Measurements from ENCODE around the gene SPRYD3. TPM values are rescaled to one million over a fixed set of nuclear protein-coding genes. Genes with fewer than 3 reads are reported as not detected.

The SPRYD3 gene
- total RNA-seq (15.2 TPM), polyA plus RNA-seq (ENCODE audit: insufficient read depth in 1 of 8, insufficient read length in 8 of 8, low replicate concordance in 1 of 8) (10 to 100 TPM; 18.2 to 23.6 (median 20.5) TPM)
- long read RNA-seq, donor 1, partial matches to known transcripts: 0 of 1 reads
- long read RNA-seq, donor 1, other reads (novel, unspliced or antisense): 0 of 1 reads
- long read RNA-seq, donor 2, partial matches to known transcripts: 0 of 1 reads
- long read RNA-seq, donor 2, other reads (novel, unspliced or antisense): 0 of 1 reads
- long read RNA-seq, donor 3, transcript SPRYD3-201 (11 exons, 2,932 nt): major isoform, 12 of 12 reads
- long read RNA-seq, donor 3, partial matches to known transcripts: 0 of 12 reads
- long read RNA-seq, donor 3, other reads (novel, unspliced or antisense): 0 of 12 reads
- long read RNA-seq, donor 4, partial matches to known transcripts: 0 of 1 reads
- long read RNA-seq, donor 4, other reads (novel, unspliced or antisense): 0 of 1 reads
- long read RNA-seq, donor 5, transcript SPRYD3-201 (11 exons, 2,932 nt): major isoform, 14 of 14 reads
- long read RNA-seq, donor 5, partial matches to known transcripts: 0 of 14 reads
- long read RNA-seq, donor 5, other reads (novel, unspliced or antisense): 0 of 14 reads
- long read RNA-seq, donor 6, transcript SPRYD3-201 (11 exons, 2,932 nt): major isoform, 13 of 13 reads
- long read RNA-seq, donor 6, partial matches to known transcripts: 0 of 13 reads
- long read RNA-seq, donor 6, other reads (novel, unspliced or antisense): 0 of 13 reads
- long read RNA-seq, donor 7, transcript SPRYD3-201 (11 exons, 2,932 nt): major isoform, 7 of 7 reads
- long read RNA-seq, donor 7, partial matches to known transcripts: 0 of 7 reads
- long read RNA-seq, donor 7, other reads (novel, unspliced or antisense): 0 of 7 reads
- long read RNA-seq, donor 8, partial matches to known transcripts: 0 of 2 reads
- long read RNA-seq, donor 8, other reads (novel, unspliced or antisense): 0 of 2 reads
- long read RNA-seq, donor 9, transcript SPRYD3-201 (11 exons, 2,932 nt): major isoform, 7 of 165 reads
- long read RNA-seq, donor 9, partial matches to known transcripts: 158 of 165 reads
- long read RNA-seq, donor 9, other reads (novel, unspliced or antisense): 0 of 165 reads
- long read RNA-seq, donor 10, transcript SPRYD3-201 (11 exons, 2,932 nt): major isoform, 5 of 5 reads
- long read RNA-seq, donor 10, partial matches to known transcripts: 0 of 5 reads
- long read RNA-seq, donor 10, other reads (novel, unspliced or antisense): 0 of 5 reads
- long read RNA-seq, donor 11, partial matches to known transcripts: 0 of 3 reads
- long read RNA-seq, donor 11, other reads (novel, unspliced or antisense): 0 of 3 reads

GRCh38 chr12:53079226-53080117, at the start of gene SPRYD3:
Gene SPRYD3, minus strand, starts transcription at chr12:53079390. Its CDS starts 57 bp downstream, at chr12:53079333.
- WGBS (ENCODE audit: insufficient coverage): under 1% methylated on average over 65 of the region's 67 CpGs
- Histone ChIP-seq H3K27me3 (ENCODE audit: control insufficient read depth, insufficient read depth, low read length) (no peaks in the 10 kb centered on the region), H3K4me3 (ENCODE audit: low read length) (peak within 1 kb of the TSS; percentile 67), H3K27ac (ENCODE audit: low read length) (peak within 1 kb of the TSS; percentile 94), H3K36me3 (ENCODE audit: control insufficient read depth, insufficient read depth, low read length) (peaks cover 29% of the 10 kb centered on the region), H3K9me3 (replicated peaks; ENCODE audit: control insufficient read depth, low read depth, low read length) (peaks cover 2% of the 10 kb centered on the region), H3K4me1 (ENCODE audit: control insufficient read depth, insufficient read depth, low read length) (peaks cover 27% of the 10 kb centered on the region)
- DNase-seq: peak; percentile 99

DNA sequence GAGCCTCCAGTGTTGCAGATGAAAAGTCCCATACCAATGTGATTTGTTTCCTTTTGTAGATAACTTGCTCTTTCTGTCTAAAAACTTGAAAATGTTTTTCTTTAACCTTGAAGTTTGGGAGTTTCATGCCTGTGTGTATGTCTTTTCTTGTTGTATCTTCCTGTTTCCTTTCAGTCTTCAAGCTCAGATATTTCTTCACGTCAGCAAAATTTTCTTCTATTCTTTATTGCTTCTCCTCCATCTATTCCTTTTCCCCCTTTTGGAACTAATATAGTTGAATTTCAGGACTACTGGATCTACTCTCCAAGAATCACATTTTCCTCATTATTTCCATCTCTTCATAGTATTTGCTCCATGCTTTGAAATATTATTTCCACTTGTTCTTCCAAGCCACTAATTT, 48.0 kb upstream of the SPRYD3 start:
- H3K27ac ChIP-seq (ENCODE audit: low read length): no peak overlapping the region
- DNase-seq: no peak
- H3K36me3 ChIP-seq (ENCODE audit: control insufficient read depth, insufficient read depth, low read length): no peaks in the 10 kb centered on the region
- H3K4me3 ChIP-seq (ENCODE audit: low read length): no peak overlapping the region
- H3K4me1 ChIP-seq (ENCODE audit: control insufficient read depth, insufficient read depth, low read length): peaks cover 12% of the 10 kb centered on the region
- no CpG with 5 or more reads among the region's 1 CpG for WGBS (ENCODE audit: insufficient coverage)
- no peaks in the 10 kb centered on the region for H3K9me3 ChIP-seq (replicated peaks; ENCODE audit: control insufficient read depth, low read depth, low read length)
- no peaks in the 10 kb centered on the region for H3K27me3 ChIP-seq (ENCODE audit: control insufficient read depth, insufficient read depth, low read length)

DNA sequence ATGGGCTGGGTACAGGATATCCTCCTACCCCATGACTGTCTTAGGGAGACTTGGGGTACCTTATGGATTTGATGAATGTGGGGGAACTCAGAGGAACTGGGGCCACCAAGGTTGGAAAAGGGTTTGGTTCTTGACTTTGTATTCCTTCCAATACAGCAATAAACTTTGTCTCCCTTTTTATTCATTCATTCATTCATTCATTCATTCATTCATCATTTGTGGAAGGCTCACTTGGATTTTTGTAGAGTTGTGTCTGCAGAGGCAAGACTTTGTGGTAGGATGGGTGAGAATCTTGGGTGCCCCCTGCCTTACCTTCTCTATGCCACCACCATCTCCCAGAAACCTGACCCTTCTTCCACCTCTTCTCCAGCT, 45.1 kb upstream of the SPRYD3 start:
- no peaks in the 10 kb centered on the region for H3K27me3 ChIP-seq (ENCODE audit: control insufficient read depth, insufficient read depth, low read length)
- H3K36me3 ChIP-seq (ENCODE audit: control insufficient read depth, insufficient read depth, low read length): no peaks in the 10 kb centered on the region
- no peaks in the 10 kb centered on the region for H3K4me1 ChIP-seq (ENCODE audit: control insufficient read depth, insufficient read depth, low read length)
- H3K4me3 ChIP-seq (ENCODE audit: low read length): no peak overlapping the region
- H3K9me3 ChIP-seq (replicated peaks; ENCODE audit: control insufficient read depth, low read depth, low read length): no peaks in the 10 kb centered on the region
- H3K27ac ChIP-seq (ENCODE audit: low read length): no peak overlapping the region
- DNase-seq: no peak

- no peak overlapping the region for H3K27ac ChIP-seq (ENCODE audit: low read length)
- no peaks in the 10 kb centered on the region for H3K9me3 ChIP-seq (replicated peaks; ENCODE audit: control insufficient read depth, low read depth, low read length)
- H3K27me3 ChIP-seq (ENCODE audit: control insufficient read depth, insufficient read depth, low read length): no peaks in the 10 kb centered on the region
- no peaks in the 10 kb centered on the region for H3K4me1 ChIP-seq (ENCODE audit: control insufficient read depth, insufficient read depth, low read length)
- WGBS (ENCODE audit: insufficient coverage): 85% methylated on average over 15 of the region's 16 CpGs
- H3K4me3 ChIP-seq (ENCODE audit: low read length): no peak overlapping the region
- DNase-seq: no peak
- no peaks in the 10 kb centered on the region for H3K36me3 ChIP-seq (ENCODE audit: control insufficient read depth, insufficient read depth, low read length)
Observed at GRCh38 chr12:53123578-53124351, 44.6 kb upstream of the SPRYD3 start.

DNA sequence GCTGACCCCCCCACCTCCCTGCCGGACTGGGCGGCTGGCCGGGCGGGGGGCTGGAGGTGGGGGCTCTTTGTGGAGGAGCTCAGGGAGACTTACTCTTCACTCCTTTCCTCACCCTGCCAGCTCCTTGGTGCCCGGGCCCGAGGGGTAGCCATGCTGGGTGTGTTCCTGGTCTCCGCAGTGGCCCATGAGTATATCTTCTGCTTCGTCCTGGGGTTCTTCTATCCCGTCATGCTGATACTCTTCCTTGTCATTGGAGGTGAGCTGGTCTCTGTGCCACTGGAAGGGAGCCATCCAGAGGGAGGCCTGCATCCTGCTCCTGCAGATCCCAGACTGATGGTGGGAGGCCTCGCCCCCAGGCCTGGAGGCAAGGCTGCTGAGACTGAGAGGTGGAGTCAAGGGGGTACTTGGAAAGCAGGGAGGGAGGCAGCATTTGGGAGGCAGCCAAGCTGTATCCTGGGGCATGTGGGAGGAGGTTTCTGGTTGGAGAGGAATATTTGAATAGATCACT, 43.8 kb upstream of the SPRYD3 start:
- H3K36me3 ChIP-seq (ENCODE audit: control insufficient read depth, insufficient read depth, low read length): no peaks in the 10 kb centered on the region
- no peak for DNase-seq
- H3K4me3 ChIP-seq (ENCODE audit: low read length): no peak overlapping the region
- no peaks in the 10 kb centered on the region for H3K9me3 ChIP-seq (replicated peaks; ENCODE audit: control insufficient read depth, low read depth, low read length)
- no peak overlapping the region for H3K27ac ChIP-seq (ENCODE audit: low read length)
- 89% methylated on average over 5 of the region's 10 CpGs for WGBS (ENCODE audit: insufficient coverage)
- H3K4me1 ChIP-seq (ENCODE audit: control insufficient read depth, insufficient read depth, low read length): no peaks in the 10 kb centered on the region
- H3K27me3 ChIP-seq (ENCODE audit: control insufficient read depth, insufficient read depth, low read length): no peaks in the 10 kb centered on the region

GRCh38 chr12:53120685-53121525, 41.7 kb upstream of the SPRYD3 start:
- H3K4me3 ChIP-seq (ENCODE audit: low read length): no peak overlapping the region
- WGBS (ENCODE audit: insufficient coverage): 90% methylated on average over 6 of the region's 12 CpGs

DNA sequence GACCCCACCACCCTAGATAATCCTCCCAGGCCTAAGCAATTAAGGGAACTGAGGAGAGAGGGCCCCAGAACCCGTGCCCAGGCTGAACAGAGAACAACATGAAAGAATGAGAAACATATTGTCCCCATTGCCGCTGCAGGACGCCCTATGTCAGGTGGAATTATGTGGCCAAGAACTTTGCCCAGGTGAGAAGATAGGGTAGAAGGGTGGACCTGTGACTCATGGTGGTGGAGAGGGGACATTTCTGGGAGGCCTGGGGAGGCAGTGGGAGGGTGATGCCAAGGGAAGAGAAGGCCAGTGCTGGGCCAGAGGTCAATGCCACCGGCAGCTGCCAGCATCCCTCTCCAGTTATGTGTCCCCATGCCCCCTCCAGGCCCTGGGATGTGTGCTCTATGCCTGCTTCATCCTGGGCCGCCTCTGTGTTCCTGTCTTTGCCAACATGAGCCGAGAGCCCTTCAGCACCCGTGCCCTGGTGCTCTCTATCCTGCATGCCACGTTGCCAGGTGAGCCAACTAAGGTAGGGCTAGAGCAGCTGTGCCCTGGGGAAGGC, 39.6 kb upstream of the SPRYD3 start:
- Histone ChIP-seq H3K9me3 (replicated peaks; ENCODE audit: control insufficient read depth, low read depth, low read length) (no peaks in the 10 kb centered on the region), H3K36me3 (ENCODE audit: control insufficient read depth, insufficient read depth, low read length) (no peaks in the 10 kb centered on the region), H3K4me3 (ENCODE audit: low read length) (no peak overlapping the region), H3K27ac (ENCODE audit: low read length) (no peak overlapping the region), H3K4me1 (ENCODE audit: control insufficient read depth, insufficient read depth, low read length) (peaks cover 13% of the 10 kb centered on the region), H3K27me3 (ENCODE audit: control insufficient read depth, insufficient read depth, low read length) (no peaks in the 10 kb centered on the region)
- 69% methylated on average over 7 of the region's 8 CpGs for WGBS (ENCODE audit: insufficient coverage)
- no peak for DNase-seq

More at GRCh38 chr12:53120685-53121525, 41.7 kb upstream of the SPRYD3 start:
- Histone ChIP-seq H3K27ac (ENCODE audit: low read length) (no peak overlapping the region), H3K4me1 (ENCODE audit: control insufficient read depth, insufficient read depth, low read length) (peaks cover 9% of the 10 kb centered on the region), H3K36me3 (ENCODE audit: control insufficient read depth, insufficient read depth, low read length) (no peaks in the 10 kb centered on the region), H3K27me3 (ENCODE audit: control insufficient read depth, insufficient read depth, low read length) (no peaks in the 10 kb centered on the region), H3K9me3 (replicated peaks; ENCODE audit: control insufficient read depth, low read depth, low read length) (no peaks in the 10 kb centered on the region)
- no peak for DNase-seq

All from muscle of leg (tissue), 16 donors.